Measurements from ENCODE around the gene PLEKHJ1. TPM values are rescaled to one million over a fixed set of nuclear protein-coding genes. Genes with fewer than 3 reads are reported as not detected.
A peak's percentile ranks its signal among the peaks of the same experiment; 100 is the strongest.
"Not testable (repeated sequence)": the region's sequence is repeated elsewhere in the genome, so short reads cannot be mapped to it uniquely, and the experiment has no call there.

The PLEKHJ1 gene, protein sequence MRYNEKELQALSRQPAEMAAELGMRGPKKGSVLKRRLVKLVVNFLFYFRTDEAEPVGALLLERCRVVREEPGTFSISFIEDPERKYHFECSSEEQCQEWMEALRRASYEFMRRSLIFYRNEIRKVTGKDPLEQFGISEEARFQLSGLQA
- 10 to 100 TPM; 69.0 to 92.2 (median 71.4) TPM for total RNA-seq

DNA sequence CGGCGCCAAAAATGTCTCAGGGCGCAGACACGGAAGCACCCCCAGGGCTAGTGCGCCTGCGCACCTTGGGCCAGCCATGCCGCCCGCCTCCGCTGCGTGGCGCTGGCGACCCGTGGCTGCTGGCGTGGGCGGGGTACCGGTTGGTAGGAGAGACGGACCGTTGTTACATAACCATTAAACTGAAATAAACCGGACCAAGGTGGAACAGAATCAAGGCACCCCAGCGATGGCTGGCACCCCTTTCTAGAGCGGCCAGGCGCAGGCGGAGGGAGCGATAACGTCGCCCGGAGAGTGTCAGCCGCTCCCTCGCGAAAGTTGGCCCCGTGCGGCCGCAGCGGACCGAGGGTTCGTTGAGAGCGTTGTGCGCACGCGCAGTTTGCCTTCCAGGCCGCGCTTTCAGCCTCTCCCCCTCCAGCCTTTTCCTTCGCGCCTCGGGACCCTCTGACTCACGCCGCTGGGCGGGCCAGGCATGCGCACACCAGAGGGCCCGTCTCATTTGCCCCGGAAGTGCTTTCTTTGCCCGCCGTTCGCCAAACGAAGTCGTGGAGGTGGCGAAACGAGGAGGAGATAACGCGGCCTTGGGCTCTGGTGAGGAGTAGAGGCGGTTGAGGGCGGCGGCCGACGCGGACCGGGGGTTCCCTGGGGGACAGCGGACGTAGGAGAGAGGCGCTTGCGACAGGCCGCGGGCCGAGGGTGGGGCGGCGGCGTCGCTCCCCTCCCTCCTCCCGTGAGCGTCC is at the start of gene PLEKHJ1, which contains the start of gene SF3A2:
PLEKHJ1 (minus strand) TSS at position 16 of the 737 bp plus-strand sequence. CDS start 81 bp downstream, outside the sequence.
SF3A2 (plus strand) TSS at position 511 of the 737 bp plus-strand sequence. CDS start 6,595 bp downstream, outside the sequence.
- H3K27me3 Mint-ChIP-seq (ENCODE audit: low read depth) = no peaks in the 10 kb centered on the region
- peaks cover 25% of the 10 kb centered on the region for H3K36me3 Mint-ChIP-seq (ENCODE audit: insufficient read depth)
- no peaks in the 10 kb centered on the region for H3K9me3 Mint-ChIP-seq
- H3K4me3 Mint-ChIP-seq = peak within 1 kb of the TSS; percentile 97
- H3K4me1 Mint-ChIP-seq (ENCODE audit: low read depth) = peaks cover 52% of the 10 kb centered on the region
- ATAC-seq = peak; percentile 78
- DNase-seq = peak; percentile 99

DNA sequence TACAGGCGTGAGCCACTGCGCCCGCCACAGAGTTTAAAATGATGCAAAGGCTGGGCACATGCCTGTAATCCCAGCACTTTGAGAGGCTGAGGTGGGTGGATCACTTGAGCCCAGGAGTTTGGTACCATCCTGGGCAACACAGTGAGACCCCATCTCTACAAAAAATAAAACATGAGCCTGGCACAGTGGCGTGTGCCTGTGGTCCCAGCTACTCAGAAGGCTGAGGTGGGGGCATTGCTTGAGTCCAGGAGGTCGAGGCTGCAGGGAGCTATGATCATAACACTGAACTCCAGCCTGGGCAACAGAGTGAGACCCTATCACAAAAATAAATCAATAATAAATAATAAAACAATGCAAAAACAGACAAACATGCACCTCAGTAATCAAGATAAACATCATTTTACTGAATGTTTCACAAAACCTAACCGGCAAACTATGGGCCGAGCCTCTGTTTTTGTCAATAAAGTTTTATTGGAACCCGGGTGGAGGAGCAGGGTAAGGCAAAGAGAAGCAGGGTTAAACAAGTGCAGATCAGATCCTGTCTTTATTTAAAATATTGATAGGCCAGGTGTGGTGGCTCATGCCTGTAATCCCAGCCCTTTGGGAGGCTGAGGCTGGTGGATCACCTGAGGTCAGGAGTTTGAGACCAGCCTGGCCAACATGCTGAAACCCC is 47.8 kb upstream of the PLEKHJ1 start:
- ATAC-seq (no peak), DNase-seq (no peak)
- Mint-ChIP-seq H3K4me3 (no peak overlapping the region), H3K4me1 (ENCODE audit: low read depth) (peaks cover 22% of the 10 kb centered on the region), H3K27me3 (ENCODE audit: low read depth) (no peaks in the 10 kb centered on the region), H3K36me3 (ENCODE audit: insufficient read depth) (no peaks in the 10 kb centered on the region), H3K9me3 (no peaks in the 10 kb centered on the region)

DNA sequence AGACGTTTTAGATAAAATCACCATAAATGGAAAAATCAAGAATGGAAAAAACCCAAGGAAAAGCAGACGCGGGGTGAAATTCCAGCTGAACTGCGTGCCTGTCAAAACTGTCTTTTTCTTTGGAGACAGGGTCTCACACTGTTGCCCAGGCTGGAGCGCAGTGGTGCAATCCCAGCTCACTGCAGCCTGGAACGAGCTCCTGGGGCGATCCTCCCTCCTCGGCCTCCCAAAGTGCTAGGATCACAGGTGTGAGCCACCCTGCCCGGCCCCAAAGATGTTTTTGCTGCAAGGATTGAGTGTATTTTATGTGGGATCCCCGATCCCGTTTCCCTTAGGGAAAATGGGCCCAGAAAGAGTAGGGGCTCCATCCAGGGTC is 46.7 kb upstream of the PLEKHJ1 start:
- ATAC-seq = no peak
- Mint-ChIP-seq H3K4me1 (ENCODE audit: low read depth) (peaks cover 14% of the 10 kb centered on the region), H3K27me3 (ENCODE audit: low read depth) (no peaks in the 10 kb centered on the region), H3K9me3 (no peaks in the 10 kb centered on the region), H3K36me3 (ENCODE audit: insufficient read depth) (no peaks in the 10 kb centered on the region), H3K4me3 (peak overlapping the region; percentile 17)
- no peak for DNase-seq

DNA sequence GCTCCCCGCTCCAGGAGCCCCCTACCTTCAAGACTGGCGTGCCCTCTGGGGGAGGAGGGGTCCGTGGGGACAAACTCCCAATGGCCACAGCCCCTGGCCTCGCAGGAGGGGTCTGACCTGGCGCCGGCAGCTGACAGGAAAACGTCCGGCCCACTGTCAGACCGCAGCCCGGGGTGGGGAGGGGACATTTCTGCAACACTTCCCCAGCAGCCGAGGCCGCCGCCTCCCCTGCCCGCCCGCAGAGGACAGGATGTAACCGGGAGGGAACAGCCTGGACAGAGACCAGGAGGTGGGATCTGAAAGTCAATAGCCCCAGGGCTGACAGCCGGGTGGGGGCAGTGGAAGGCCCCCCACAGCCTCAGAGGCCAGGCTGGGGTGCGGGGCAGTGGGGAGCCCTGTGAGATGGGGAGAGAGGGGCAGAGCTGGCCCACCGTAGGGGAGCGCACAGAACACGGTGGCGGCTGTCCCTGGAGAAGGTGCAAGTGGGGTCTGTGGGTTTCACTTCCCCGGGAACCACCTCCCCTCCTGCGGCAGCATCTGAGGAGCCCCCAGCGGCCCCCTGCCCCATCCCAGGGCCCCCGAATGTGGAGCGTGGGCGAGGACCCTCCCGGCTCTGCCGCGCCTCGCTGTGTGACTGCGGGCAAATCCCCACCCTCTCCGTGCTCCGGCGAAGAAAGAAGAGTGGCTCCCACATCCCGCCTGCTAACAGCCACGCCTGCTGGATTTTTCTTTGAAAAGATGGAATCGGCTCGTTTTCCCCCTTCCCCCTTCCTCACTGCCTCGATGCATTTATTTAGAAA is 46.1 kb upstream of the PLEKHJ1 start, which contains the start of gene PEAK3:
PEAK3 (minus strand) TSS at position 114 of the 800 bp plus-strand sequence. CDS start 1,244 bp downstream, outside the sequence.
- no peaks in the 10 kb centered on the region for H3K27me3 Mint-ChIP-seq (ENCODE audit: low read depth)
- H3K4me1 Mint-ChIP-seq (ENCODE audit: low read depth) = peaks cover 14% of the 10 kb centered on the region
- no peaks in the 10 kb centered on the region for H3K9me3 Mint-ChIP-seq
- DNase-seq = no peak
- peak; percentile 35 to 41 for ATAC-seq
- no peaks in the 10 kb centered on the region for H3K36me3 Mint-ChIP-seq (ENCODE audit: insufficient read depth)
- H3K4me3 Mint-ChIP-seq = peak within 1 kb of the TSS; percentile 54

DNA sequence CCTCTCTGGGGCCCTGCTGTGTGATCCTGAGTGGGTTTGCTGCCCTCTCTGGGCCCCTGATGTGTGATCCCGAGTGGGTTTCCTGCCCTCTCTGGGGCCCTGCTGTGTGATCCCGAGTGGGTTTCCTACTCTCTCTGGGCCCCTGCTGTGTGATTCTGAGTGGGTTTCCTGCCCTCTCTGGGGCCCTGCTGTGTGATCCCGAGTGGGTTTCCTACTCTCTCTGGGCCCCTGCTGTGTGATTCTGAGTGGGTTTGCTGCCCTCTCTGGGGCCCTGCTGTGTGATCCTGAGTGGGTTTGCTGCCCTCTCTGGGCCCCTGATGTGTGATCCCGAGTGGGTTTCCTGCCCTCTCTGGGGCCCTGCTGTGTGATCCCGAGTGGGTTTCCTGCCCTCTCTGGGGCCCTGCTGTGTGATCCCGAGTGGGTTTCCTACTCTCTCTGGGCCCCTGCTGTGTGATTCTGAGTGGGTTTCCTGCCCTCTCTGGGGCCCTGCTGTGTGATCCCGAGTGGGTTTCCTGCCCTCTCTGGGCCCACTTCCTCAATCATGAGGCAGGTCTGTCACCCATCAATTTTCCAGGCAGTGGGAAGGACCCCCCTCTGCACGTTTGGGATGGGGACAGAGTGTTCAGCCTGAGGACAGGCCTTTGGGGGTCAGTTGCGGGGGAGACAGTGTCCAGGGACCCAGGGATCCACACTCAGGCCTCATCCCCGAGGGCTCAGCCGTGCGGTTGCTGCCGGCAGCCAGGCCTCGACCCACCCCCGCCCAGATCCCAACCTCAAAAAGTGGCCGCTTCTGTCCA is 45.3 kb upstream of the PLEKHJ1 start:
- H3K9me3 Mint-ChIP-seq; H3K27me3 Mint-ChIP-seq (ENCODE audit: low read depth); H3K36me3 Mint-ChIP-seq (ENCODE audit: insufficient read depth); ATAC-seq; DNase-seq: not testable (repeated sequence)
- H3K4me3 Mint-ChIP-seq = peak overlapping the region; percentile 54
- H3K4me1 Mint-ChIP-seq (ENCODE audit: low read depth) = peaks cover 16% of the 10 kb centered on the region

DNA sequence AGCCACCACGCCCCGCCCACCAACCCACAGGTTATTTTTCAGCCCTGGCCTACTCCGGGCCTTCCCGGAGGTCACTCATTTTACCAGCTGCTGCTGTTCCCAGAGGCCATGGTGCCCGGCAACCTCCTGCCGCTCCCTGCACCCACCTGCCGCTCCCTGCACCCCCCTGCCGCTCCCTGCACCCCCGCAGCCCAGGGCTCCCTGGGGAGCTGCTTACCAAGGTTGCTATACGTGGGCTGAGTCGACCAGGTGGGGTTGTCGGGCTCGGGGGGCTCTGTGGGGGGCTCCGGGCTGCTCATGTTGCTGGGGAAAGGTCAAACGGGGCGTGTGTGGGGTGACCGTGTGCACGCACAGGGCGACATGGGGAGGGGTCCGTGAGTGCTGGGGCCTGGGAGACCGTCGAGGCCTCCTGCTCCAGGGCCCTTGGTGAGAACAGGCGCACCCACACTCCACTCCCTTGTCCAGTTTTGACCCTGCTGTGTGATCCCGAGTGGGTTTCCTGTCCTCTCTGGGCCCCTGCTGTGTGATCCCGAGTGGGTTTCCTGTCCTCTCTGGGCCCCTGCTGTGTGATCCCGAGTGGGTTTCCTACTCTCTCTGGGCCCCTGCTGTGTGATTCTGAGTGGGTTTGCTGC is 44.6 kb upstream of the PLEKHJ1 start:
- ATAC-seq = no peak
- Mint-ChIP-seq H3K9me3 (no peaks in the 10 kb centered on the region), H3K27me3 (ENCODE audit: low read depth) (no peaks in the 10 kb centered on the region), H3K36me3 (ENCODE audit: insufficient read depth) (no peaks in the 10 kb centered on the region), H3K4me3 (no peak overlapping the region), H3K4me1 (ENCODE audit: low read depth) (peaks cover 16% of the 10 kb centered on the region)
- no peak for DNase-seq

DNA sequence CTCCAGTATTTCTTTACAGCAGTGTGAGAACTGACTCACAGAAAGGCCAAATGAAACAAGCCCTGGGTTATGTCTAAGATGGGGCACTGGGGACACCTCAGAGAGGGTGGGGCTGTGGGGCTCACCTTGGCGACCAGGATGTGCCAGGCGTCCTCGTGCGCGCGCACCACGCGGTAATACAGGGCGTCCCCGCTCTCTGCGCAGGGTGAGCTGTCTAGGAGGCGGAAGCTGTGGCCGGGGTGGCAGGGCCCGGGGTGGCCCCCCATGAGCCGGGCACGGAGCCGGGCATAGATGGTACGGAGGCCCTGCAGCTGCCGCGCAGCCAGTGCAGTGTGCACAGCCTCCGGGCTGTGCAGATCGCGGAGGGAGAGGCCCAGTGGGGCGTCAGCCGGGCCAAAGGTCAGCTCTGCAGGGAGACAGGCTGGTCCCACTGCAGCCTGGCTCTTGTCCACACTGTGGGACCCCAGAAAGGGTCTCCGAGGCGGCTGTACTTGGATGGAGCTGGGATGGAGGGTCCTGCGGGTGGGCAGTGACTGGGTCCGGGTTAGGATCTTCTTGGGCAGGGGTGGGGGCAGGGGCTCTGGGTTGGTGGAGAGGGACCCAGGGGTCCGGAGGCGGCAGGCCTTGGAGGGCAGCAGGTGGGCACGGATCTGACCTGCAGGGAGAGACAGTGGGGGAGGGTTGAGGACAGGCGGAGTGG is 42.5 kb upstream of the PLEKHJ1 start:
- no peaks in the 10 kb centered on the region for H3K9me3 Mint-ChIP-seq
- no peak for DNase-seq
- peaks cover 7% of the 10 kb centered on the region for H3K36me3 Mint-ChIP-seq (ENCODE audit: insufficient read depth)
- H3K4me3 Mint-ChIP-seq = no peak overlapping the region
- peak in 1 of 2 donors; percentile 7 for ATAC-seq
- H3K4me1 Mint-ChIP-seq (ENCODE audit: low read depth) = peaks cover 29% of the 10 kb centered on the region
- no peaks in the 10 kb centered on the region for H3K27me3 Mint-ChIP-seq (ENCODE audit: low read depth)

DNA sequence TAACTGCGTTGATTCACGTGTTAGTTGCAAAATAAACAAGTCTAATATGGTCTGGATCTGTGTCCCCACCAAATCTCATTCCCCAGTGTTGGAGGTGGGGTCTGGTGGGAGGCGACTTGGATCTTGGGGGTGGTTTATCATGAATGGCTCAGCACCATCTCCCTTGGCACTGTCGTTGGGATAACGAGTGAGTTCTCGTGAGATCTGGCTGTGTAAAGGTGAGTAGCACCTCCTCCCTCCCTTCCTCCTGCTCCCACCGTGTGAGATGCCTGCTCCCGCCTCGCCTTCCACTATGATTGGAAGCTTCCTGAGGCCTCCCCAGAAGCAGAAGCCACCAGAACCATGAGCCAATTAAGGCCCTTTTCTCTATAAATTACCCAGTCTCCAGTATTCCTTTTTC is 41.0 kb upstream of the PLEKHJ1 start:
- Mint-ChIP-seq H3K36me3 (ENCODE audit: insufficient read depth) (peaks cover 10% of the 10 kb centered on the region), H3K4me1 (ENCODE audit: low read depth) (peaks cover 30% of the 10 kb centered on the region), H3K4me3 (no peak overlapping the region), H3K9me3 (no peaks in the 10 kb centered on the region), H3K27me3 (ENCODE audit: low read depth) (no peaks in the 10 kb centered on the region)
- DNase-seq (no peak), ATAC-seq (no peak)

DNA sequence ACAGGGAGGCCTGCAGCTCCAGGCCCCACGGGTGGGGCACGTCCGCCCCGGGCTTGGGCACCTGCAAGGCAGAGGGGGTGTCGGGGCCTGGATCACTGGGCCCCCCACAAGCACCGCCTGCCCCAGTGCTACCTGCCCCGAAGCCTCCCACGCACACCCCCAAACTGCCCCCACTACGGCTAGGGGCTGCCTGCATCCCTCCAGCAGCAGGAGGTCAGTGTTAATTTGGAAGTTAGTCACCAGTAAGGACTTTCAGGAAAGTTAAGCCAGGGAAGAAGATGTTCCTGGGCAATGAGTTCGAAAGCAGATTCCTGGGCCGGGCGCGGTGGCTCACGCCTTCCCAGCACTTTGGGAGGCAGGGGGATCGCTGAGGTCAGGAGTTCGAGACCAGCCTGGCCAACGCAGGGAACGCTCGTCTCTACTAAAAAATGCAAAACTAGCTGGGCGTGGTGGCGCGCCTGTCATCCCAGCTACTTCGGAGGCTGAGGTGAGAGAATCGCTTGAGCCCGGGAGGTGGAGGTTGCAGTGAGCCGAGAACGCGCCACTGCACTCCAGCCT is 40.4 kb upstream of the PLEKHJ1 start:
- Mint-ChIP-seq H3K4me3 (no peak overlapping the region), H3K9me3 (no peaks in the 10 kb centered on the region), H3K36me3 (ENCODE audit: insufficient read depth) (peaks cover 13% of the 10 kb centered on the region), H3K4me1 (ENCODE audit: low read depth) (peaks cover 28% of the 10 kb centered on the region), H3K27me3 (ENCODE audit: low read depth) (no peaks in the 10 kb centered on the region)
- ATAC-seq (no peak), DNase-seq (no peak)

DNA sequence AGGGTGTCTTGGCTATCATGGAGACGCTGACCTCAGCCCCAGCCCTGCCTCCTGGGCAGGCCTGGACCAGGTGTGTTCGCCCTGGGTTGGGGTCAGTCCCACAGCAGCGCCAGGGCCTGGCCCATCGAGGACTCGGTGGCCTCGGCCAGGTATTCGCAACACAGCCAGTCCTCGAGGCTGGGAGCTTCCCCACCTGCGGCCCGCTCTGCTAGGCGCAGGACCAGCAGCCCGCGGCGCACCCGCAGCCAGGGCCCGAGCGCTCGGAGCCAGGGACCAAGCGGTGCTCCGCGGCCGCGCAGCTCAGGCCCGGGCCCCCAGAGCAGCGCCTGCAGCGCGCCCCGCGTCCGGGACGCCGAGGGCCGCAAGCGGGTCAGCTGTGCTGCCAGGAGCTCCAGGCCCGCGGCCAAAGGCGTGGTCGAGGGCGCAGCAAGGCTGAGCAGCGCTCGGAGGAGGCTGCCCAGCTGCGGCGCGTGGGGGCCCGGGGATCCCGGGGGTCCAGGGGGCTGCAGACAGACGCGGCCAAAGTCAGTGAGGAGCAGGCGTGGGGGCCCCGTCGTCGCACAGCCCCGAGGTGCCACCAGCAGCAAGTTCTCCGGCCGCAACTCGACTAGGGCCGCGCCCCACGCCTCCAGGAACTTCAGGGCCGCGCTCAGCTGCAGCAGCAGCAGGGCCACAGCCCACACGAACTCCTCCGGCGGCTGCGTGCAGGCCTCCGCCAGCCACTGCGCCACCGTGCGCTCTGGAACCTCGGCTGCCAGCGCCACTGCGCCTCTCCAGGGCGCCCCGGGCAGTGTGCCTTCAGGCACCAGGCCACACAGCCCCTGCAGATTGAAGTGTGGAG is 39.7 kb upstream of the PLEKHJ1 start:
- H3K27me3 Mint-ChIP-seq (ENCODE audit: low read depth) = no peaks in the 10 kb centered on the region
- peaks cover 31% of the 10 kb centered on the region for H3K4me1 Mint-ChIP-seq (ENCODE audit: low read depth)
- H3K36me3 Mint-ChIP-seq (ENCODE audit: insufficient read depth) = peaks cover 16% of the 10 kb centered on the region
- no peaks in the 10 kb centered on the region for H3K9me3 Mint-ChIP-seq
- H3K4me3 Mint-ChIP-seq = no peak overlapping the region
- DNase-seq = no peak
- ATAC-seq = no peak

DNA sequence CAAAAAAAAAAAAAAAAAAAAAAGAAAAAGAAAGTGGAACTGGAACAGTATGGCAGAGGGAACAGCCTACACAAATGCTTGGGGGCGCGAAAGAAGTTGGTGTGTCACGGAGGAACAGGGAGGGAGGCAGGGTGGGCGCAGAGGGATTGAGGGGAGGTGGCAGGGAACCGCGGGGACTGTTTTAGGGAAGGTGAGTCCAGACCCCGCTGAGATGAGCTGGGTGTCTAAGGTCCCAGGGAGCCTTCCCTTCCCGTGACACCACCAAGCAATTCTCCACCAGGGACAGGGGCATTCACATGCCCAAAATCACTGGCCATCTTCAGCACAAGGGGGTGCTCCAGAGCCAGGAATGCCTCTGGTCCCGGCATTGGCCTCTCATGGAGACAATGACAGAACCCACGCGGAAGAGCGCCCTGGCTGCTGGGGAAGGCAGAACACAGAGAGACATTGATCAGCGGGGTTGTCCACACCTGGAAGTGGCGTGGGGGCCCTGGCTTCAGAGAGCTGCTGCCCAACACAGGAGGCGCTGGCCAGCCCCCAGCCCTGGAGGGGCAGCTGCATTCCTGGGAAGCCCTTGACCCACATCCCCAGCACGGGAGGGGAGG is 38.9 kb upstream of the PLEKHJ1 start:
- H3K4me3 Mint-ChIP-seq = peak overlapping the region; percentile 29
- H3K9me3 Mint-ChIP-seq = no peaks in the 10 kb centered on the region
- no peak for ATAC-seq
- H3K4me1 Mint-ChIP-seq (ENCODE audit: low read depth) = peaks cover 31% of the 10 kb centered on the region
- peaks cover 16% of the 10 kb centered on the region for H3K36me3 Mint-ChIP-seq (ENCODE audit: insufficient read depth)
- no peaks in the 10 kb centered on the region for H3K27me3 Mint-ChIP-seq (ENCODE audit: low read depth)
- DNase-seq = no peak

All from activated T-cell treated with anti-CD3 and anti-CD28 coated beads, Interleukin-2, amount 50 U/mL, for 4 hours (primary cell).